Measurements from ENCODE around the gene RPTOR.

The RPTOR gene

DNA sequence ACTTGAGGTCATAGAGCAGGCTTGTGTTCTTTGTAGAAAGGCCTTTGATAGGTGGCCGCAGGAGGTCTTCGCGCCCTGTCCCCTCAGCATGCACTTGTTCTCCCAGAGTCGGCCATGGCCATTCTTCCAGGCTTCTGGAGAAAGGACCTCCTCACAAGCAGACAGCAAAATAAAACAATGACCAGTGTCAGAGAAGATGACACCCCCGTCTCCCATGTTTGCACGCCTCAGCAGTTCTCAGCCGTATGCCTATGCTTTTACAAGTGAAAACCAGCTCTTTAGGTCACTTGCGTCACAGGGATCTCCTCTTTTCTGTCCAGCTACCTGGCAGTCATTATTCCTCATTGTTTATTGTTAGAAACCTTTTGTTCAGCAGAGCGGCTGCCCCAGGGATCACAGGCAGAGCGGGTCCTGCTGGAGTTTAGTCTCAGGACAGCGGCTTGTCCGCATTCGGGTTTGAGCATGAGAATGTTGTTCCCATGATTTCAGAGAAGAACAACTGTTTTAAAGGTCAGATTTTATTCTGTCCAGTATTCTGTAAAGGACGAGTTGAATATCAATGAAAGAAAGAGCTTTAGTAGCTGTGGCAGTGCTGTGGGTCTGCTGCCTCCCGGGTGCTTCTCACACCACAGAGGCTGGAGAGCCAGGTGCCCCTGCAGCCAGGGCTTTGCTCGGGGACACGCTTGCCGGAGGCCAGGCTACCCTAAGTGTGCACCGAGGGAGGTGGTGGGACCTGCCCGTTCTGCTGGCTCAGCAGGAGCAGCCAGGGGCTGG, 123.9 kb downstream of the RPTOR start:
- DNase-seq (ENCODE audit: low spot score), result no peak

DNA sequence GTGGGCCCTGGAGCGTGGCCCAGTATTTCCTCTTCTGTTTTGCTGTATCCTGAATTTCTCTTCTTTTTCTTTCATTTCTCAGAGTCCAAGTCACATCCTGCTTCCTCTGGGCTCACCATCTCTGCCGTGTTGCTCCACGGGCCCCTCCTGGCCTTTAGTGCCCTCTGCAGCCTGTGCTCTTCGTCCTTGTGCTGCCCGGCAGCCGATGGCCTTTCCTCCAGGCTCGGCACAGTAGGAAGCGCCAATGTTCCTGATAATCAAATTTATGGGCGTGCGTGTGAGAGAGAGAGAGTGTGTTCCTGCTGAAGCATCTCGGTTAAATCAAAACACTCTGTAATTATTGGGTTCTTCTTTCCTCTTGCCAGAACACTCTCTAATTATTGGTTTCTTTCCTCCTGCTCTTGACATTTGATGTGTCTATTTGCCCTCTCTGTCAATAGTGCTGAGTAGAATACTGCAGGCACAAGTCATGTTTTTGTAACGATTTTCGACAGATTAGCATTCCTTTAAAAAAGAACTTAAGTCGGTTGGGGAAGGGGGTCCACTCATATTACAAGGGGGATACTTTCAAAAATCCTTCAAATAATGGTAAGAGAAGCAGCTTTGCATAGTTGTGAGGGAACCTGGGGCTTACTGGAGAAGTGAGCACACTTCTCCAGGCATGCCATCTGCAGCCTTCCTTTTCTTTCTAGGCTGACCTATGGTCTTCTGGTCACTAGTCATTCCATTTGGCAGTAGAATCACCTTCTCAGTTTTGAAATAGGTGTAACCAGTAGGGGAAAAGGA, 126.6 kb downstream of the RPTOR start:
- no peak for DNase-seq (ENCODE audit: low spot score)

DNA sequence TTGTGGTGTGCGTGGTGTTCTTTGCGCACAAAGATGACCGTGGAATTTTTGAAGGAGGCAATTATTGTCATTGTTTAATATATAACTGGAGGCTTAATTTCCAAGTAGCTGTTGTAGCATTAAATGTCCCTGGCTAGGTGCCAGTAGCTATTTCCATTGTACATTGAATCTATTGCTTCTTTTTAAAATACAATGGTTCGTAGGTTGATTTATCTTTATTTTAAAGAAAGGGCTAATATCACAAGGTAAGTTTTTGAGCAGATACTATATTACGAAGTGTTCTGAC, 127.1 kb downstream of the RPTOR start:
- DNase-seq (ENCODE audit: low spot score), result no peak

DNA sequence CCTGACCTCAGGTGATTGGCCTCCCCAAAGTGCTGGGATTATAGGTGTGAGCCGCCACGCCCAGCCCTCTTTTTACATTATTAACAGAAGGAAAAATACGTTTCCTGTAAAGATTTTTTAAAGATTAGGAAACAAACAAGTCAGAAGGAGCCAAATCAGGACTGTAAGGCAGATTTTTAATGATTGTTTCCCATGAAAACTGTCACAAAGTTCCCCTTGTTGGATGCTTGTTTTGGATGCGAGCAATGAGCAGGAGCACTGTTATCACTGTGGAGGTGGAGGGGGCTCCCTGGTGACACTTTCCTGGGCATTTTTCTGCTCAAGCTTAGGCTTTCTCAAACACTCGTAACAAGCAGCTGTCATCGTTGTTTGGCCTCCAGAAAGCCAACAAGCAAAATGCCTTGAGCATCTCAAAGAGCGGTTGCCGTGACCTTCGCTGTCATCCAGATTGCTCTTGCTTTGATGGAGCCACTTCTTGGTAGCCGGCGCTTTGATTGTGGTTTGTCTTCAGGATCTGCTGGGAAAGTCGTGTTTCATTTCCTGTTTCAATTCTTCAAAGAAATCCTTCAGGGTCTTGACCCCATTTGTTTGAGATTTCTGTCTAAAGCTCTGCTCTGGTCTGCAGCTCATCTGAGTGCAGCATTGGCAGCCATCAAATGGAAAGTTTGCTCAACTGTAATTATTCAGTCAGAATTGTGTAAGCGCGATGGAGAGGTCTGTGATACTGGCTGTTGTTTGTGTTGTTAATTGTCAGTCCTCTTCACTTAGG, 128.7 kb downstream of the RPTOR start:
- no peak for DNase-seq (ENCODE audit: low spot score)

DNA sequence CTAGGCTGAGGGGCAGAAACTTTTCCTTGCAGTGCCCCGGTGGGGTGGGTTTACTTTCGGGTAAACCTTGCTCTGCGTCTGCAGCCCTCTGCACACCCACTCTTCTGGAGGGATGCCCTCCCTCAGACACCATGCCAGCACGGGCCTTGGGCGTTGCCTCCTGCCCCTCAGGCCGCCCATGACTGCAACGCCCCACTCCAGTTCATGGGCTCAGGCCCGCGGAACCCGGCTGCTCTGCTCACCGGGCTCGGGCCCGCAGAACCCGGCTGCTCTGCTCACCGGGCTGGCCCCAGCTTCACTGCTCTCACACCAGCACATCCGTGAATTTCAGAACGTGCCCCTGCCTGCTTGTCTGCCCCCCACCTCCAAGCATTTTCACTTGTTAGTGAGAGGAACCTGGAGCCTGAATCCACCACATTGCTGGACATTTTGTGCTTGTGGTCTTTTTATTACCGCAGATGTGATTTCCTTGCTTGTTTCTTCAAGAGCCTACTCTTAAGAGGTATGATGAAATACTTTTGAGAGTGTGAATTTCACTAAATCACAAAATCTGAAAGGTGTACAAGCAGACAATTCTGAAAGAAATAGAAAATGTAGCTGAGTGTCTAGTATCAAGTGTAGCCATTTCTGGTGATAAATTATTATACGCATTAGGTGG, 130.9 kb downstream of the RPTOR start:
- DNase-seq (ENCODE audit: low spot score), result no peak

DNA sequence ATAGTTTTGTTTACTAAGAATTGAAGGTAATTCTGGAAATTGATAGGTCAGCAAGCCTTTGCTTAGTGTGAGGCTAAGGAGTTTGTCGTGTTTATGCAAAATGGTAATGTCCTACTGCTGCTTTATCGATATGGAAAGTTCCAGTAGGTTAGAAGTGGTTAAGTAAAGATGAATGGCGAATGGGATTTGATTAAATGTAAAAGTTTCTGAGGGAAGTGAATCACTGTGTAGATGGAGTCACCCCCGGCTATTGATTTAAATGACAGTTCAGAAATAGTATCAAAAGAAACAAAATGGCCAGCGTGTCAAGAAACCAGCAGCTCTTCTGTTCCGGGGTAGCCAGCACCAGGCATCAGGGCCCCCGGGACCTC, 131.4 kb downstream of the RPTOR start:
- DNase-seq (ENCODE audit: low spot score), result no peak

- no peak for DNase-seq (ENCODE audit: low spot score)
Observed at GRCh38 chr17:80676564-80676963, 131.9 kb downstream of the RPTOR start.

DNA sequence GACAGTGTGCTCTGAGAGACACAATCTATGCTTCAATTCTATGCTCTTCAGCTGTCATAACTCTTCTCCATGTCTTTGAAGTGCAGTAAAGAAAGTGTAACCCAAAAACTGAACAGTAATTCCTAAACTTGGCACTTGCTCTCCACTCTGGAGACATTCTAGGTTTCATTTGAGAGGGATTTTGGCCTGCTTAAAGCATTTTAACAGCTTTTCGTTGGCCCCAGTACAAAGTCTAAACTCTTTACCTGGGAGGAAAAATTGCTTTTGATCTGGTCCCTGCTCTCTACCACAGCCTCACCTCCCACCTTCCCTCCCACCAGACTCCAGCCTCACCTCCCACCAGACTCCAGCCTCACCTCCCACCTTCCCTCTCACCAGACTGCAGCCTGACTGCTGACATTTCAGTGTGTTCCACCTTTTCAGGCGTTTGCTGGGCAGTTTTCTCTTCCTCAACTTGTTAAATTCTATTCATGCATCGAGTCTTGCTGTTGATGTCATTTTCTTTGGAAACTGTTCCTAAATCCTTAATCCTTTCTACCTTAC, 132.6 kb downstream of the RPTOR start:
- DNase-seq (ENCODE audit: low spot score), result no peak

DNA sequence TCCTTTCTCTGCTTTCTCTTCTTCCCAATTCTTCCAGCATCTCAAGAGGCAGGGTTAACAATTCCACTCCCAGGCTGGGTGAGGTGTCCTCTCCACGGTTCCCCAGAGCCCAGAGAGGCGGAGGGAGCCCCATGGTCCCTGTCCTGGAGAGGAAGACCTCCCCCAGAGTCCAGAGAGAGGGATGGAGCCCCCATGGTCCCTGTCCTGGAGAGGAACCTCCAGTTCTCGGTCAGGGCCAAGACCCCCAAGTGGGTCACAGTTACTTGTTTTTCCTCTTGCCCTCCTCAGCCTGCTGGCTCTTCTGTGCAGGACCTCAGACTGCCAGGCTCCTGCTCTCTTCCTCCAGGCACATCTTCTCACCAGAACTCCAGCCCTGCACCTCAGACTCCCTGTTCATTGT, 135.2 kb downstream of the RPTOR start:
- DNase-seq (ENCODE audit: low spot score), result no peak

DNA sequence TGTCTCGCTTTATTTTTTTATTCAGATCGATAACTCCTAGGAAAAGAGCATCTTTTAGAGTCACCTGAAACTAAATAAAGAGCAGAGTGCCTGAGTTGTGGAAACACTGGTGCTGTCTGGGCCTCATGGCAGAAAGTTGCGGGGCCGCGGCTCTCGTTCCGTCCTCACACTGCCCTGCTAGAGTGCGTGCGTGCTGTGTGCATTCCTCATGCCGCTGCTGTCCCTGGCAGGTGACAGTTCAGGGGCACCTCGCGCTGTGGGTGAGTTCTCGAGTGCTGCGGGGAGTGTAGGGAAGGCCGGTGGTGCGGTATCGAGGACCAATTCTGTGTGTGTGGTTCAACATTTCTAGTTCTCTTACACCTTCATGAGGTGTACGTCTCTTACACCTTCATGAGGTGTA, 136.6 kb downstream of the RPTOR start:
- DNase-seq (ENCODE audit: low spot score), result no peak

DNA sequence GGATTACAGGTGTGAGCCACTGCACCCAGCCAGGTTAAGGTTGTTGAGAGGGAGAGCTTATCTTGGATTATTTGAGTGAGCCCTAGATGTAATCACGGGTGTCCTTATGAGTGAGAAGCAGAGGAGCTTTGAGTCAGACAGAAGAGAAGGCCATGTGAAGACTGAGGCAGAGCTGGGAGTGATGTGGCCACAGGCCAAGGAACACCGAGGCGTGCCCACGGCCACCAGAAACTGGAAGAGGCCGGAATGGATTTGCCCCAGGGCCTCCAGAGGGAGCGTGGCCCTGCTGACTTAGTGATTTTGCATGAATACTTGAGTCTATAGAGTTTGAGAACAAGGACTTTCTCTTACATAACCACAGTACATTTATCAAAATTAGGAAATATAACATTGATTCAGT, 137.7 kb downstream of the RPTOR start:
- DNase-seq (ENCODE audit: low spot score), result no peak

DNA sequence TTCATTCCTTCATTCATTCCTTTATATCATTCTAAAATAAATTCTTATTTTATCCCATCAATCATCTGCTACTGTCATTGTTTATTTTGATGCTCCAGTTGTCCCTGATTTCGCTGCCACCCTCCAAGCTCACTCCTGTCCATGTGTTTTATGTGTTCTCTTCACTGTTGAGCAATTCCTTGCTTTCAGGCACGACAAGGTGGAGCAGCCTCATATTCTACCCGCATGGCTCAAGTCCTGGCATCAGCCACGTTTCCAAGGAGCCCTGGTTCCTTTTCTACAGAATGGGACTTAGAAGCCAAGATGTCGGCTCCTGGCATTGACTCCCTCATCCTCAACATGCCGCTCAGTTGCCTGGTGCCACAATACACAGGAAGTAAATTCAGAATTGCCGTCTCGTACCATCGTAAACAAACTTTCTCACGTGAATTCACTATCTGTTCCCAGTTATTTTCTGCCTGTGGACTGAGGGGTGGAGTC, 139.0 kb downstream of the RPTOR start:
- no peak for DNase-seq (ENCODE audit: low spot score)

- no peak for DNase-seq (ENCODE audit: low spot score)
Observed at GRCh38 chr17:80687839-80688238, 143.2 kb downstream of the RPTOR start.

- DNase-seq (ENCODE audit: low spot score), result no peak
Observed at GRCh38 chr17:80689129-80689619, 144.5 kb downstream of the RPTOR start.

DNA sequence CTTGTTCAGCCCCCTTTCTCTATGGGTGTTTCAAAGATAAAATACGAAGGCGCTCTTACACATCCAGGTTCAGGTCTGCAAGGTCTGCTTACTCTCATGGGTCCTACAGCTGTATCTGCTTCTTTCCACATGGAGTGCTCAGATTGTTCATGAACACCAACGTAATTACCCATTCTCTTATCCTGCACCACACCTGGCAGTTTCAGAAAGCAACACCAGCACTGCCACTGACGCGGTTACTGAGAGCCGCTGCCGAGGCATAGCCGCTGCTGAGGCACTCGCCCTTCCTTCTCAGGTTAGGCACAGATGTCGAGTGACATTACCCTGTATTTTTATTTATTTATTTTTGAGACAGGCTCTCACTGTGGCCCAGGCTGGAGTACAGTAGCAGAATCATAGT, 147.1 kb downstream of the RPTOR start:
- no peak for DNase-seq (ENCODE audit: low spot score)

GRCh38 chr17:80692931-80693467, 148.4 kb downstream of the RPTOR start:
- DNase-seq (ENCODE audit: low spot score), result no peak

DNA sequence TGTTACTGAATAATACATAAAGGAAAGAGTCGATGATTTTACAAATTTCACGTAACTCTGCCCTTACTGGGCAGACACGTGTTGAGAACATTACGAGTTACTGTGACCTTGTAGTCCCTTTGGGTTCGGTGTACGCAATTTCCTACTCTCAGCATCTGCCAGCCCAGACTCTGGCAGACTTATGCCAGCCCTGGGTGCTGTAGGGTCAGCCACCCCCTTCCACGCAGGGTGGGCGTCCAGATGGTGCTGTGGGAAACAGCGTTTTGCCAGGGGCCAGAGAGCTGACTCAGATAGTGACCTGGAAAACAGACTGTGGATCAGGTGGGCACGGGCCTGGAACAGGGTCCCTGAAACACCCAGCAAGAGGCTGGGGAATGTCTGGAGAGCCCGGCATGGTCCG, 148.9 kb downstream of the RPTOR start:
- DNase-seq (ENCODE audit: low spot score), result no peak

DNA sequence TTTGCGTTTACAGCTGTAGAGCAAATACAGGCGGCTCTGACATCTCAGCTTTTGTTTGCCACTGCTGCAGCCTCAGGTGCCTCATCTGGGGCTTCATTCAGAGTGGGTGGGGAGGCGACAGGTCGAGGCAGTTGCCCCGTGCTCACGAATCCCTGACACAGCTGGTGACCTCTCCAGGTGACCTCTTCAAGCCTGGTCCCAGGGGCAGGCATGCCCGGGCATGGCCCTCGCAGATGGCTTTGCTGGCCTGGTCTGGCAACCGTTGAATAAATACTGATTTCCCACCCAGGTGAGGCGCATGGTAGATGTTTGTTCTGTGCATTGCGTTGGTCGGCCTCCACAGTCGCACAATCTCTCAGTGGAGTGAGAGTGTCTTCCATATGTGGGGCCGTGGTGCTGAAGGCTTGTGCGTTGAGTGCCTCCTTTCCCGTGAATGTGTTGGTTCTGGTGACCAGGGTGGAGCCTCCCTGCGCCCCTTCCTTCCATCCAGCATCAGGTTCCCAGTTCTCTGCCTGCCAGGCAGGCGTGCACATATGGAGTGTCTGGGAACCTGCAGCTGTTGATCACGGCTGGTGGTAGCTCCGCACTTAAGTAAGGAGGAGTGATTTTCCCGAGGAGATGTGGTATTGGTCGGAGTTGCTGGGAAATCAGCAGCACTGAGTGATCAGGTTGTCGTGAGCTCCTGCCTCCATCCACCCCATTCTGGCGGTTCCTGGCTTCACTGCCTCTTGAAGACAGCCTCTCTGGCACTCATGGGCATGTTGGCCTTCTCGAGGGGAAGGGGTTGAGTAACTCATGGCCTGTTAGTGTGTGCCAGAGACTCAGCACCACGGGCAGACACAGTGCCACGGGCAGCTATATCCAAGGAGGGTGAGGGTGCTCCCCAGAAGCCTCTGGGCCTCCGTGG, 149.7 kb downstream of the RPTOR start:
- DNase-seq (ENCODE audit: low spot score), result no peak

DNA sequence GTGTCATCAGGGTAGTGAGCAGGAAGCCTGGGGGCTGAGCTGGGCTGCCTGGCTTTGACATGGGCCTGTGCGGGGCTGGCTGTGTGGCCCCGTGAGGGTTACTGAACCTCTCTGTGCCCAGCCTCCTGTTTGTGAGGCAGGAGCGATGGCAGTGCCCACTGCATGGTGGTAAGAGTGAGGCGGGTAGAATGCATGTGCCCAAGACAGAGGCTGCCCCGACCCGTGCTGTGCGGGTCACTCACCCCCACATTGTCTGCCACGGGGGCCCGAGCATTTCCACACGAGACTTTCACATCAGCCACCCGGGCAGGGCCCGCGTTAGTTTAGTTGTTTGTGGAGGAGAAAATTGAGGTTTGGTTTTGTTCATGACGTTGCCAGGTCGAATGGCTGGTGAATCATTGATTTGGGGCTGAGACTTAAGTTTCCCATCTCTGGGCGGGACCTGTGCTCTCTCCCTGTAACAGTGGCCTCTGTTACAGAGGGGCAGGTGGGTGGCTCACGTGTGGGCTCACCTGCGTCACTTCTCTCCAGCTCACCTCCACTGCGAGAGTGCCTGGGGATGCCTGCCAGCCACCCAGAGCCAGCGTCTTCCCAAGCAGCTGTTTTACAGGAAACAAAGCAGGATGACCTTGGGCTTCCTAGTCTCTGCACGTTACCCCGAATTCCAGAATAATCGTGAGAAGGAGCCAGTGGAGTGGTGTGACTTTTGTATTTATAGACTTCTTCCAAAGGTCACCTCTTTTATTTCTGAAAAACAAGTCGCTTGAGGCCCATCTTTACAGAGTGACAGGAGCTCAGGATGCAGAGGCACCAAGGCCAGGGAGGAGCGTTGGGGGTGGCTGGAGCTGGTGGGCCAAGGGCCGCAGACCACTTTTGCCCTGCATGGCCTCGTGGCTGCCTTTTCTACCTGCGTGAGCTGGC, 150.6 kb downstream of the RPTOR start:
- no peak for DNase-seq (ENCODE audit: low spot score)

- DNase-seq (ENCODE audit: low spot score), result no peak
Observed at GRCh38 chr17:80695979-80696378, 151.3 kb downstream of the RPTOR start.

All from germinal center (tissue), 1 donor.